KOPT-K1 (cell line): ENCODE results near the gene FUT6.

Source experiments
- H3K27ac ChIP-seq: fragments of 200-600 bp; sonication (generic); 2 replicates; pipeline ENCODE4 v1.5.1; 2016; ENCODE audit warnings: antibody characterized with exemption, mild to moderate bottlenecking, low read depth, low read length; ENCODE audit not compliant: poor library complexity, severe bottlenecking
- H3K36me3 ChIP-seq: fragments of 200-600 bp; sonication (generic); 2 replicates; pipeline ENCODE4 v1.5.1; 2017; ENCODE audit warnings: antibody characterized with exemption, mild to moderate bottlenecking, low read length, moderate library complexity; ENCODE audit not compliant: insufficient read depth
- H3K9me3 ChIP-seq: fragments of 200-600 bp; sonication (generic); 2 replicates; pipeline ENCODE4 v1.5.1; 2017; ENCODE audit warnings: antibody characterized with exemption, low read length, mild to moderate bottlenecking; ENCODE audit not compliant: insufficient read depth, poor library complexity, severe bottlenecking

Gene FUT6

GRCh38 chr19:5808120-5808816 lies 31.2 kb downstream of the FUT6 start:
- H3K27ac ChIP-seq = no peak overlapping the region
- no peaks in the 10 kb centered on the region for H3K9me3 ChIP-seq
- no peaks in the 10 kb centered on the region for H3K36me3 ChIP-seq

DNA sequence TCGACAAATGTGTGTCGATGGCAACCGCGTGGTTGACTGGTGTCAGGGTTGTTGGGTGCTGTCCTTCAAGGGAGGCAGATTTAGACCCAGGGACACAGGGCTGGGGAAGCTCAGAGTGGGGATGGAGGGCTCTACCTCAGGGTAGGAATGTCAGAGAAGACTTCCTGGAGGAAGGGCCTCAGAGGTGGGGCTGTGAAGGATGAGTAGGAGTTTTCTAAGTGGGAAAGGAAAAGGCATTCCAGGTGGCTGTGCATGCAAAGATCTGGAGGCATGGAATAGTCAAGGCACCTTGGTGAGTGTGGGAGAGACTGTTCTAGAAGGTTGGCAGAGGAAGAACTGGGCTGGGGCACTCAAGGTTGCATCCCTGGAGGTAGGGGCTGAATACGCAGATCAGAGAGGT lies 32.6 kb downstream of the FUT6 start:
- Histone ChIP-seq H3K36me3 (no peaks in the 10 kb centered on the region), H3K9me3 (no peaks in the 10 kb centered on the region), H3K27ac (no peak overlapping the region)

DNA sequence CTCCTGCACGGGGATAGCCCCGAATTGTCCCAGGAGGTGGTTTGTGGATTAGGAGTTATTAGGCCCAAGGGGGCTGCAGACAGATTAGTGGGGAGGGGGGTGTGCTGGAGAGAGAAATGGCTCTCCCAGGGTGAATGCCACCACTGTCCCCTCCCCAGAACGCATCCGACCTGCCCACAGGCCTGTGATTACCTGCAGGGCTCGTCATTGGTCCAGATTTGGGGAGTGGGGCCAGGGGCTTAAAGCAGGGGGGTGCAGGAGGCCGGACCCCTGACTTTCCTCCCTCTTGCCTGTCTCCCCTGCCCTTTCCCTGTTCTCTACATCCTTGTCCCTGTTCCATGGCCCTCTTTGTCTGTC lies 33.4 kb downstream of the FUT6 start:
- no peaks in the 10 kb centered on the region for H3K9me3 ChIP-seq
- H3K36me3 ChIP-seq = no peaks in the 10 kb centered on the region
- no peak overlapping the region for H3K27ac ChIP-seq

DNA sequence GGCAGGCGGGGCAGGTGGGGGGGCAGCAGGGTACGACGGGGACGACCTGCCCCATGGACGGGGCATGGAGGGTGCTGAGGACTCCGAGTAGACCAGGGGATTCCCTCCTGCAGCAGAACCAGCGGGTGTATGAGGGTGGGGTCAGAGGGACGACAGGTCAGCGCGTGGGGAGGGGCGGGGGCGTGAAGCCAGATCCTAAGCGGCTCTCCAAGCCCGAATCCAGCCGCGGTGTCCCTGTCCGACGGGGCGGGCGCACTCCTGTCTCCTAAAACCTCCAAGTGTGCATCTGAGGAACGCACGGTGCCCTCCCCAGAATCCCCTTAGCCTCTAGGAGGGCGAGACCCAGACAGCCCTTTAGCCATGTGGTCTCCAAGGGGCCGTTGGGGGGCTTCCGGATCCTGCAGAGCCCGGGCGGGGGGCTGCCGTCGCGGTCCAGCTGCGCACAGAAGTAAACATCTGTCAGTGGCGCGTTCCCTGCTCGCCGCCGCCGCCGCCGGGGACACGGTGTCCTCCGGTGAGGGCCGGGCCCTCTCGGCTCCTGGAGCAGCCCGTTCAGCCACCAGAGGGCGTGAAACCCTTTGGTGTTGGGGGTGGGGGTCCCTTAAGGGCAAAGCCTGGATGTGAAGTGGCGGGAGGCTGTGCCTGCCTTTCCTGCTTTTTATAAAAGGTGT lies 33.9 kb downstream of the FUT6 start:
- Histone ChIP-seq H3K27ac (no peak overlapping the region), H3K36me3 (no peaks in the 10 kb centered on the region), H3K9me3 (no peaks in the 10 kb centered on the region)

DNA sequence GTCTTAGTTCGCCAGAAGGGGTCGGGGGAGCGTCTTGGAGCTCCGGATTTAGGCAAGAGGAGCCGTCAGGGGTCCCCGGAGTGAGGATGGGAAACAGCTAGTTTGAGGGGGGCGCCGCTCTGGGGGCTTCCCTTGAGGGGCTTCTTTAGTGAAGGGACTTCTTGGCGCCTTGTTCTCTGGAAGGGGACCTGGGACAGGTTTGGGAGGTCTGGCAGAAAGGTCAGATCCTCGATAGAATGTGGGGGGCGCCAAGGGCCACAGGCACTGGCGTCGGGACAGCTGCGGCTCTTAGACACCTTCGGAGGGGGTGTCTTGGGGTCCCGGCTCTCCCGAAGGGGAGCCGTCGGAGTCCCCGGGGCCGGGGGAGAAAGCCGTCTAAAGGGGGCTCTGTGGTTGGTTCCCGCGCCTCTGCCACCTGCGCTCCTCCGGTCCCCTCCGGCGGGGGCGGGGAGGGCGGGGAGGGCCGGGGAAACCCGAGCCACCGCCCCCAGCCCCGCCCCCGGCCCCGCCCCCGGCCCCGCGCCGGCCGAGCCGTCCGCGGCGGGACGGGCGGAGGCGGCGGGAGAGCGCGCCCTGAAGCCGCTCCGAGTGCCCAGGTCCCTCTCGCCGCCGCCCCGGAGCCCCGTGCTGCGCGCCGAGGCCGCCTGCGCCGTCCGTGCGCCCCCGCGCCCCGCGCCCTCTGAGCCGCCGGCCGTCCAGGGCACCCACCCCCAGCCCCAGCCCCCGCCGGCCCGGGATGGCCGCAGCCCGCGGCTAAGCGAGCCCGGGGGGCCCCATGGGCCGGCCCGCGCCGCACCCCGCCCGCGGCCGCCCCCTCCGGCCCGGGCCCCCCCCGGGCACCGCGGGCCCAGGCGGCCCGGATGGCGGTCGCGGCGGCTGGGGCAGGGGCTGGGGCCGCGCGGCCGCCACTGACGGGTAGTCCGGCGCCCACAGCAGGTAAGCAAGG lies 34.7 kb downstream of the FUT6 start, which contains the start of gene NRTN:
NRTN (plus strand) TSS at position 552 of the 946 bp plus-strand sequence. CDS start 19,099 bp downstream, outside the sequence.
- Histone ChIP-seq H3K27ac (no peak within 1 kb of the TSS), H3K36me3 (no peaks in the 10 kb centered on the region), H3K9me3 (no peaks in the 10 kb centered on the region)

- Histone ChIP-seq H3K27ac (peak overlapping the region; percentile 42), H3K9me3 (no peaks in the 10 kb centered on the region), H3K36me3 (no peaks in the 10 kb centered on the region)
Observed at GRCh38 chr19:5803752-5804515, 35.6 kb downstream of the FUT6 start.

DNA sequence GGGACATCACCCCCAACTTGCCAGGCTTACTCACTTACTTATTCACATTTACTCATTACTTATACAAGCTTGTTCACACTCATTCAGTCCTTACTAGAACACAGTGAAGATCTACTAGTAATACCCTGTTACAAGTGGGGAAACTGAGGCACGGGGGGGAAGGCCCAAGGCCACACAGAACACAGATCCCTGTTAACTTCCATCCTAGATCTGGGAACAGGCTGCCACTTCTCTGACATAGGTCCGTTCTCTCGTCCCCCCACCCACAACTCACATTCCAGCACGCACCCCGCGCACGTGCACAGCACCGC lies 36.1 kb downstream of the FUT6 start:
- no peaks in the 10 kb centered on the region for H3K36me3 ChIP-seq
- peak overlapping the region; percentile 42 for H3K27ac ChIP-seq
- H3K9me3 ChIP-seq = no peaks in the 10 kb centered on the region

GRCh38 chr19:5801796-5802619 lies 37.5 kb downstream of the FUT6 start:
- Histone ChIP-seq H3K36me3 (no peaks in the 10 kb centered on the region), H3K27ac (no peak overlapping the region), H3K9me3 (no peaks in the 10 kb centered on the region)

DNA sequence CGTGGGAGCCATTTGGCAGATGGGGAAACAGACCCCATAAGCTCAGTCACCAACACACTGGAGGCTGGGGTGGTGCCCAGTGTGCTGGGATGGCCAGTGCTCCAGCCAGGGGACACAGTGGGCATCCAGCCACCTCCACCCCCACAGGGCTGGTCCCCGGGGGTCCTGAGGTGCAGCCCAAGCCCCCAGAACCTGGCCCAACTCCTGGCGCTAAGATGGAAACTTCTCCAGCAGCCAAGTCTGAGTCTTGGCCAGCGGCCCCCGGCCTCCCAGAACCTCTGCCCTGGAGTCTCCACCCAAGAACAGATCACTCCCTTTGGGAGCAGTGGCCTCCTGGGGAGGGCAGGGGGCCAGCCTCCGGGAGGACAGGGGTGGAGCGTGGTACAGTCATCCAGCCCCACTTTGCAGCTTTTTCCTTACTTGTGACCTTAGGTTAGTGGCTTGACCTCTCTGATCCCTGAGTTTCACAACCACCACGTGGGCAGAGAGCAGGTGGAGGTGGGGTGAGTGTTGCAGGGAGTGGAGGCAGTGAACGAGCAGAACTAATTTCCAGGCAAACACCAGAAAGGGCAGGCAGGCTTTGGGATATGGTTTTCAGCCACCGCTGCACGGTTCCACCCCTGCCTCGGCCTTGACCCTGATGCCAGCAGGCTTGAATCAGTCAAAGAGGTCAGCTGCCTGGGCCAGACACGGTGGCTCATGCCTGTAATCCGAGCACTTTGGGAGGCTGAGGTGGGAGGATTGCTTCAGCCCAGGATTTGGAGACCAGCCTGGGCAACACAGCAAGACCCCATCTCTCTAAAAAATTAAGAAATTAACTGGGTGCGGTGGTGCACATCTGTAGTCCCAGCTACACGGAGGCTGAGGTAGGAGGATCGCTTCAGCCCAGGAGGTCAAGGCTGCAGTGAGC lies 38.9 kb downstream of the FUT6 start:
- Histone ChIP-seq H3K27ac (peak overlapping the region; percentile 50), H3K36me3 (no peaks in the 10 kb centered on the region)

GRCh38 chr19:5799247-5800241 lies 40.0 kb downstream of the FUT6 start:
- Histone ChIP-seq H3K36me3 (no peaks in the 10 kb centered on the region), H3K27ac (peak overlapping the region; percentile 50), H3K9me3 (no peaks in the 10 kb centered on the region)

More for the DNA sequence above, 38.9 kb downstream of the FUT6 start:
- no peaks in the 10 kb centered on the region for H3K9me3 ChIP-seq

- H3K9me3 ChIP-seq = no peaks in the 10 kb centered on the region
- H3K36me3 ChIP-seq = no peaks in the 10 kb centered on the region
- no peak overlapping the region for H3K27ac ChIP-seq
Observed at GRCh38 chr19:5798244-5798643, 41.3 kb downstream of the FUT6 start.

- no peak overlapping the region for H3K27ac ChIP-seq
- no peaks in the 10 kb centered on the region for H3K36me3 ChIP-seq
- no peaks in the 10 kb centered on the region for H3K9me3 ChIP-seq
Observed at GRCh38 chr19:5795382-5795919, 44.1 kb downstream of the FUT6 start.
